HEK293 (cell line): ENCODE results near the gene RELB.

Source experiments
- CTCF ChIA-PET: fragments of 350-600 bp; formaldehyde crosslinking; extraction: SDS; loops from one replicate; lab custom pipeline; 2021; ENCODE audit warnings: antibody characterized with exemption; lab: Yijun Ruan, JAX
- POLR2A ChIA-PET: fragments of 300-600 bp; formaldehyde crosslinking; extraction: SDS; loops from one replicate; lab custom pipeline; 2020; ENCODE audit warnings: antibody characterized with exemption, inconsistent platforms; lab: Yijun Ruan, JAX
- H3K27ac ChIP-seq: fragments of 200-500 bp; sonication (Bioruptor generic); 2 replicates; pipeline ENCODE4 v1.5.1; 2014; ENCODE audit warnings: low read depth, low read length, control low read depth, inconsistent platforms; ENCODE audit errors: extremely low read depth
- H3K36me3 ChIP-seq, 2 experiments: fragments of 200-500 bp in 1 of 2; sonication (Bioruptor generic) in 1 of 2; 1 replicate in 1 of 2; 2 replicates in 1 of 2; pipeline ENCODE4 v1.5.1; 2014 to 2017; ENCODE audit warnings: inconsistent platforms in 2 of 2, low read length in 2 of 2; ENCODE audit not compliant: control insufficient read depth in 2 of 2, insufficient read depth in 1 of 2
- H3K4me1 ChIP-seq: fragments of 200-500 bp; sonication (Bioruptor generic); 2 replicates; pipeline ENCODE4 v1.5.1; 2014; ENCODE audit warnings: mild to moderate bottlenecking, low read length, inconsistent platforms; ENCODE audit not compliant: control insufficient read depth, insufficient read depth
- H3K4me3 ChIP-seq: 2 replicates; pipeline ENCODE4 v1.5.1; 2011; ENCODE audit warnings: low read depth, mild to moderate bottlenecking, control low read depth, low read length, moderate library complexity
- H3K9me3 ChIP-seq: fragments of 200-500 bp; sonication (Bioruptor generic); 2 replicates; pipeline ENCODE4 v1.5.1; 2014; ENCODE audit warnings: low read depth, low read length, inconsistent platforms; ENCODE audit not compliant: control insufficient read depth, insufficient read depth
- BCL11A ChIP-seq: fragments of 450-650 bp; formaldehyde crosslinking; IDR thresholded peaks from 2 replicates; pipeline ENCODE4 v1.5.1; 2016; ENCODE audit warnings: low read depth, missing biosample characterization, missing genetic modification characterization
- BCL11B ChIP-seq: fragments of 450-650 bp; formaldehyde crosslinking; IDR thresholded peaks from 2 replicates; pipeline ENCODE4 v1.5.1; 2016; ENCODE audit warnings: low read depth, missing biosample characterization, missing genetic modification characterization
- SCRT2 ChIP-seq: fragments of 450-650 bp; formaldehyde crosslinking; IDR thresholded peaks from 2 replicates; pipeline ENCODE4 v1.5.1; 2016; ENCODE audit warnings: missing biosample characterization, missing genetic modification characterization
- SP3 ChIP-seq: fragments of 450-650 bp; formaldehyde crosslinking; IDR thresholded peaks from 2 replicates; pipeline ENCODE4 v1.5.1; 2016; ENCODE audit warnings: missing biosample characterization, missing genetic modification characterization
- TRIM28 ChIP-seq: IDR thresholded peaks from 2 replicates; pipeline ENCODE4 v1.6.1; 2011; ENCODE audit warnings: low read length, control low read depth, borderline replicate concordance
- WT1 ChIP-seq: fragments of 450-650 bp; formaldehyde crosslinking; IDR thresholded peaks from 2 replicates; pipeline ENCODE4 v1.5.1; 2016; ENCODE audit warnings: missing biosample characterization, missing genetic modification characterization
- YY2 ChIP-seq: fragments of 450-650 bp; formaldehyde crosslinking; IDR thresholded peaks from 2 replicates; pipeline ENCODE4 v1.5.1; 2016; ENCODE audit warnings: missing biosample characterization, missing genetic modification characterization
- ZBTB20 ChIP-seq: fragments of 450-650 bp; formaldehyde crosslinking; IDR thresholded peaks from 2 replicates; pipeline ENCODE4 v1.5.1; 2016; ENCODE audit warnings: missing biosample characterization, missing genetic modification characterization
- ZIC2 ChIP-seq: fragments of 450-650 bp; formaldehyde crosslinking; IDR thresholded peaks from 2 replicates; pipeline ENCODE4 v1.5.1; 2016; ENCODE audit warnings: missing biosample characterization, missing genetic modification characterization
- ZNF10 ChIP-seq: fragments of 450-650 bp; formaldehyde crosslinking; IDR thresholded peaks from 2 replicates; pipeline ENCODE4 v1.5.1; 2017; ENCODE audit warnings: missing biosample characterization, missing genetic modification characterization
- ZNF132 ChIP-seq: fragments of 450-650 bp; formaldehyde crosslinking; IDR thresholded peaks from 2 replicates; pipeline ENCODE4 v1.5.1; 2017; ENCODE audit warnings: missing biosample characterization, missing genetic modification characterization, borderline replicate concordance
- ZNF140 ChIP-seq: fragments of 450-650 bp; formaldehyde crosslinking; IDR thresholded peaks from 2 replicates; pipeline ENCODE4 v1.5.1; 2016; ENCODE audit warnings: missing biosample characterization, missing genetic modification characterization
- ZNF223 ChIP-seq: fragments of 450-650 bp; formaldehyde crosslinking; IDR thresholded peaks from 2 replicates; pipeline ENCODE4 v1.5.1; 2016; ENCODE audit warnings: missing biosample characterization, missing genetic modification characterization
- ZNF335 ChIP-seq: fragments of 450-650 bp; formaldehyde crosslinking; conservative IDR thresholded peaks from 2 replicates; pipeline ENCODE4 v1.5.1; 2016; ENCODE audit warnings: missing biosample characterization, missing genetic modification characterization
- ZNF391 ChIP-seq: fragments of 450-650 bp; formaldehyde crosslinking; IDR thresholded peaks from 2 replicates; pipeline ENCODE4 v1.5.1; 2016; ENCODE audit warnings: low read depth, missing biosample characterization, missing genetic modification characterization, borderline replicate concordance
- ZNF670 ChIP-seq: fragments of 450-650 bp; formaldehyde crosslinking; IDR thresholded peaks from 2 replicates; pipeline ENCODE4 v1.5.1; 2016; ENCODE audit warnings: missing biosample characterization, missing genetic modification characterization, low read depth
- ZNF76 ChIP-seq: fragments of 450-650 bp; formaldehyde crosslinking; IDR thresholded peaks from 2 replicates; pipeline ENCODE4; 2016; ENCODE audit warnings: low read depth, missing biosample characterization, missing genetic modification characterization, borderline replicate concordance
- ZNF837 ChIP-seq: fragments of 450-650 bp; formaldehyde crosslinking; IDR thresholded peaks from 2 replicates; pipeline ENCODE4 v1.5.1; 2016; ENCODE audit warnings: missing biosample characterization, missing genetic modification characterization
- TF ChIP-seq, protein P1 (sequence below): fragments of 450-650 bp; formaldehyde crosslinking; IDR thresholded peaks from 2 replicates; pipeline ENCODE4 v1.5.1; 2016; ENCODE audit warnings: missing biosample characterization, missing genetic modification characterization
- TF ChIP-seq, protein P2 (sequence below): fragments of 450-650 bp; formaldehyde crosslinking; IDR thresholded peaks from 2 replicates; pipeline ENCODE4 v1.5.1; 2017; ENCODE audit warnings: missing biosample characterization, missing genetic modification characterization
- TF ChIP-seq, protein P3 (sequence below): fragments of 450-650 bp; formaldehyde crosslinking; IDR thresholded peaks from 2 replicates; pipeline ENCODE4 v1.5.1; 2017; ENCODE audit warnings: missing biosample characterization, missing genetic modification characterization
- TF ChIP-seq, protein P4 (sequence below): fragments of 450-650 bp; formaldehyde crosslinking; IDR thresholded peaks from 2 replicates; pipeline ENCODE4 v1.5.1; 2016; ENCODE audit warnings: missing biosample characterization, missing genetic modification characterization

Gene RELB

DNA sequence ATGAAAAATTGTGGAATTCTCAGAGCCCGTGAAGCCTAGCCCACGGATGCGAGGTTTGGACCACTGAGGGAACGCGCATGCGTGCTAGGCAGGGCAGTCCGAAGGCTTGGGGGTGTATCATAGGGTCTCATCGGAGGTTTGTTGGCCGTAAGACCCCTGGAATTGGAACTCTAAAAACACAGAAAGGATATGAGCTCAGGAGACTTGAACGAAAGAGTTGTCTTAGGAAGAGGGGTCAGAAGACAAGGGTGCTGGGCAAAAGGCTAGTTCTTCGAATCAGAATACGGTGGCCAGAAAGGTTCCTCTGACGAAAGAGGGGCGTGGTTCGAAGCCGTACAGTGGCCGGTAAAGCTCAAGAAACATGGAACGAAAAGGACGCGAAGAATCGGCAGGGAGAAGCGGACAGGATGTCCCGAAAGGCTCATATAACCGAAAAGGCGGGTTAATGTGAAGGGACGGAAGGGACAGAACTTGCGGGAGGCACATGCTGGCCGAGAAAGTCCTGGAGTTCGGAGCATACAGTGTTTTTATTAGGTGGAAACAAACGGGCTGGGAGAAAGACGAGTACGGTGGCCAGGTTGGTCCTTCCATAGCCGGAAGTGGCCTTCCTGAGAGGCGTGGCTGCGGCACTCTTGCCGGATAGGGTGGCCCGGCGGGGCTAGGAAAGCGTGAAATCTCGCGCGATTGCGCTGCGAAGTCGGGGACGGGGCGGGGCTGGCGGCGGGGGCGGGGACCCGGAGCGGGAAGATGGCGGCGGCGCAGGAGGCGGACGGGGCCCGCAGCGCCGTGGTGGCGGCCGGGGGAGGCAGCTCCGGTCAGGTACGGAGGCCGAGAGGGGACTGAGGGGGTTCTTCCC is 46.4 kb upstream of the RELB start, which contains the start of gene CLPTM1 (continued):
- TF ChIP-seq ZNF76 (peak; percentile 60), TRIM28 (peak; percentile 89), ZNF10 (peak; percentile 8; the same call in 1 of the 2 replicates), ZNF670 (tag by site-specific recombination) (no peak), BCL11B (tag by site-specific recombination) (no peak), YY2 (tag by site-specific recombination) (peak; percentile 94), WT1 (tag by site-specific recombination) (no peak), ZNF223 (tag by site-specific recombination) (no peak)
- TF ChIP-seq, protein P1, sequence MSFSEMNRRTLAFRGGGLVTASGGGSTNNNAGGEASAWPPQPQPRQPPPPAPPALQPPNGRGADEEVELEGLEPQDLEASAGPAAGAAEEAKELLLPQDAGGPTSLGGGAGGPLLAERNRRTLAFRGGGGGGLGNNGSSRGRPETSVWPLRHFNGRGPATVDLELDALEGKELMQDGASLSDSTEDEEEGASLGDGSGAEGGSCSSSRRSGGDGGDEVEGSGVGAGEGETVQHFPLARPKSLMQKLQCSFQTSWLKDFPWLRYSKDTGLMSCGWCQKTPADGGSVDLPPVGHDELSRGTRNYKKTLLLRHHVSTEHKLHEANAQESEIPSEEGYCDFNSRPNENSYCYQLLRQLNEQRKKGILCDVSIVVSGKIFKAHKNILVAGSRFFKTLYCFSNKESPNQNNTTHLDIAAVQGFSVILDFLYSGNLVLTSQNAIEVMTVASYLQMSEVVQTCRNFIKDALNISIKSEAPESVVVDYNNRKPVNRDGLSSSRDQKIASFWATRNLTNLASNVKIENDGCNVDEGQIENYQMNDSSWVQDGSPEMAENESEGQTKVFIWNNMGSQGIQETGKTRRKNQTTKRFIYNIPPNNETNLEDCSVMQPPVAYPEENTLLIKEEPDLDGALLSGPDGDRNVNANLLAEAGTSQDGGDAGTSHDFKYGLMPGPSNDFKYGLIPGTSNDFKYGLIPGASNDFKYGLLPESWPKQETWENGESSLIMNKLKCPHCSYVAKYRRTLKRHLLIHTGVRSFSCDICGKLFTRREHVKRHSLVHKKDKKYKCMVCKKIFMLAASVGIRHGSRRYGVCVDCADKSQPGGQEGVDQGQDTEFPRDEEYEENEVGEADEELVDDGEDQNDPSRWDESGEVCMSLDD (tag by site-specific recombination): 0 out of 2 replicates have a peak, but pooled peaks have one; percentile 44

DNA sequence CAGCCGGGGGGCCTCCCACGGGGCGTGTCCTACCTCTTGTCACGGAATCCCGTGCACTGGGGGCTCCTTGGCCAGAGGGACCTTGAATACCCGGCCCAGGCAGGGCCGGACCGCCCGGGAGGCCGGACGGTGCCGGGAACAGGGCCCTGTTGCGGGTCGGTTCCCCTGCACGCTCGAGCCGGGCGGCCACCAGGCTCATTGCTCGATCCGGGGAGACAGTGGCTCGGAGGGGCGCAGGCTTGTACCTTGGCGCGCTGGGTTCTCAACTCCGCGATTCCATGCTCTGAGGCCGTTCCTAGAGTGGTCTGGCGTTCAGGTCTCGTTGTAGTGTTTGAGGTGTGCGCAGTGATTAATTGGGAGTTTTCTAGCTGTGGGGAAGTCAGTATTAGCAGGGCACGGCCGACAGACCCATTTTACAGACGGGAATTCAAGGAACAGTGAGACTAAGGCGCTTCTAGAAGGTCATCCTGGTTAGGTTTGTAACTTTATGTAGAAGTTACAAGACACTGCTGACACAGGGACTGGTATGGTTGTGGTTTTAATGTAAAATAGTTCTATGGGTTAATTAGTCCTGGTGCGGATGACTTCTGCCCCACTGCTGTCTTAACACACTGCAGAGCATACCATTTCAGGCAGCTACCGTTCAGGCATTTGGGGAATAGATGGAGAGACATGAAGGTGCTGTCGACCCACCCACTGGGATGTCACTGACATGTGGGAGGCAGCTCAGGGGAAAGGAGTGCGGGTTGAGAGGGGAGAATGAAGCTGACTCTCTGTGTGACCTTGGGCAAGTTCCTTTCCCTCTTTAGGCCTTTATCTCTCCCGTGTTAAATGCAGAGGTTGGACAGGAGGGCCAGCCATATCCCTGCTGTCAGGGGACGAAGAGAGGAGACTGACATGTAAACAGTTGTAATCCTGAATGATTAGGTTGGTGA is 45.5 kb upstream of the RELB start:
- Histone ChIP-seq H3K4me1 (peaks cover 13% of the 10 kb centered on the region), H3K27ac (peak overlapping the region; percentile 55; the same call in 1 of the 2 replicates), H3K4me3 (peak overlapping the region; percentile 79), H3K9me3 (no peaks in the 10 kb centered on the region), H3K36me3 (peaks cover 9 to 27% of the 10 kb centered on the region in 2 experiments)
- CTCF ChIA-PET: interaction anchor here (0.5 to 1.2 kb wide), 4 partner anchors 12 to 111 kb away, joined by 3 to 5 read pairs (median 4); no protein-coding TSS in a partner anchor
- POLR2A ChIA-PET: interaction anchor here (0.5 to 2.1 kb wide), 7 partner anchors 40 to 222 kb away, joined by 3 to 14 read pairs (median 5); partner anchors contain the start of genes BLOC1S3, TOMM40 and TRAPPC6A
- TF ChIP-seq BCL11A (no peak), ZNF140 (no peak), SP3 (tag by site-specific recombination) (no peak), ZBTB20 (peak; percentile 60; the same call in 1 of the 2 replicates), ZNF837 (tag by site-specific recombination) (no peak), ZIC2 (no peak), ZNF132 (tag by site-specific recombination) (no peak), SCRT2 (tag by site-specific recombination) (no peak), ZNF335 (tag by site-specific recombination) (no peak), ZNF391 (tag by site-specific recombination) (no peak)
- TF ChIP-seq, protein P2, sequence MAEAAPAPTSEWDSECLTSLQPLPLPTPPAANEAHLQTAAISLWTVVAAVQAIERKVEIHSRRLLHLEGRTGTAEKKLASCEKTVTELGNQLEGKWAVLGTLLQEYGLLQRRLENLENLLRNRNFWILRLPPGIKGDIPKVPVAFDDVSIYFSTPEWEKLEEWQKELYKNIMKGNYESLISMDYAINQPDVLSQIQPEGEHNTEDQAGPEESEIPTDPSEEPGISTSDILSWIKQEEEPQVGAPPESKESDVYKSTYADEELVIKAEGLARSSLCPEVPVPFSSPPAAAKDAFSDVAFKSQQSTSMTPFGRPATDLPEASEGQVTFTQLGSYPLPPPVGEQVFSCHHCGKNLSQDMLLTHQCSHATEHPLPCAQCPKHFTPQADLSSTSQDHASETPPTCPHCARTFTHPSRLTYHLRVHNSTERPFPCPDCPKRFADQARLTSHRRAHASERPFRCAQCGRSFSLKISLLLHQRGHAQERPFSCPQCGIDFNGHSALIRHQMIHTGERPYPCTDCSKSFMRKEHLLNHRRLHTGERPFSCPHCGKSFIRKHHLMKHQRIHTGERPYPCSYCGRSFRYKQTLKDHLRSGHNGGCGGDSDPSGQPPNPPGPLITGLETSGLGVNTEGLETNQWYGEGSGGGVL (tag by site-specific recombination): peak; percentile 38
- TF ChIP-seq, protein P3, sequence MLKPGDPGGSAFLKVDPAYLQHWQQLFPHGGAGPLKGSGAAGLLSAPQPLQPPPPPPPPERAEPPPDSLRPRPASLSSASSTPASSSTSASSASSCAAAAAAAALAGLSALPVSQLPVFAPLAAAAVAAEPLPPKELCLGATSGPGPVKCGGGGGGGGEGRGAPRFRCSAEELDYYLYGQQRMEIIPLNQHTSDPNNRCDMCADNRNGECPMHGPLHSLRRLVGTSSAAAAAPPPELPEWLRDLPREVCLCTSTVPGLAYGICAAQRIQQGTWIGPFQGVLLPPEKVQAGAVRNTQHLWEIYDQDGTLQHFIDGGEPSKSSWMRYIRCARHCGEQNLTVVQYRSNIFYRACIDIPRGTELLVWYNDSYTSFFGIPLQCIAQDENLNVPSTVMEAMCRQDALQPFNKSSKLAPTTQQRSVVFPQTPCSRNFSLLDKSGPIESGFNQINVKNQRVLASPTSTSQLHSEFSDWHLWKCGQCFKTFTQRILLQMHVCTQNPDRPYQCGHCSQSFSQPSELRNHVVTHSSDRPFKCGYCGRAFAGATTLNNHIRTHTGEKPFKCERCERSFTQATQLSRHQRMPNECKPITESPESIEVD (tag by site-specific recombination): no peak
- TF ChIP-seq, protein P4, sequence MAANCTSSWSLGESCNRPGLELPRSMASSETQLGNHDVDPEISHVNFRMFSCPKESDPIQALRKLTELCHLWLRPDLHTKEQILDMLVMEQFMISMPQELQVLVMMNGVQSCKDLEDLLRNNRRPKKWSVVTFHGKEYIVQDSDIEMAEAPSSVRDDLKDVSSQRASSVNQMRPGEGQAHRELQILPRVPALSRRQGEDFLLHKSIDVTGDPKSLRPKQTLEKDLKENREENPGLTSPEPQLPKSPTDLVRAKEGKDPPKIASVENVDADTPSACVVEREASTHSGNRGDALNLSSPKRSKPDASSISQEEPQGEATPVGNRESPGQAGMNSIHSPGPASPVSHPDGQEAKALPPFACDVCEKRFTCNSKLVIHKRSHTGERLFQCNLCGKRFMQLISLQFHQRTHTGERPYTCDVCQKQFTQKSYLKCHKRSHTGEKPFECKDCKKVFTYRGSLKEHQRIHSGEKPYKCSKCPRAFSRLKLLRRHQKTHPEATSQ (tag by site-specific recombination): no peak
